AG04450 (cell line): Measurements from ENCODE around the gene BMPR1B. TPM values are rescaled to one million over a fixed set of nuclear protein-coding genes. Genes with fewer than 3 reads are reported as not detected.
"Not testable (repeated sequence)": the region's sequence is repeated elsewhere in the genome, so short reads cannot be mapped to it uniquely, and the experiment has no call there.

Experiments
- CTCF ChIA-PET: fragments of 300-600, 350-600 bp; formaldehyde crosslinking; extraction: SDS; loops from one replicate; lab custom pipeline; 2022; ENCODE audit warnings: antibody characterized with exemption, inconsistent platforms; lab: Charles Lee
- POLR2A ChIA-PET: fragments of 350-600 bp; formaldehyde crosslinking; extraction: SDS; loops from one replicate; lab custom pipeline; 2021; ENCODE audit warnings: antibody characterized with exemption, inconsistent platforms; lab: Yijun Ruan, JAX
- DNase-seq: peaks from one replicate; pipeline ENCODE4 v3.0.0-alpha.2; 2011; ENCODE audit warnings: low read depth, low spot score
- H3K27ac ChIP-seq: one replicate; pipeline ENCODE4 v1.5.1; 2012; ENCODE audit warnings: low read depth, low read length, control low read depth
- H3K27me3 ChIP-seq: one replicate; pipeline ENCODE4 v1.6.0; 2012; ENCODE audit warnings: low read length; ENCODE audit not compliant: control insufficient read depth, insufficient read depth
- H3K4me3 ChIP-seq: 2 replicates; pipeline ENCODE4 v1.5.1; 2011; ENCODE audit warnings: mild to moderate bottlenecking, low read depth, low read length, control low read depth
- H3K9me3 ChIP-seq: 2 replicates; pipeline ENCODE4 v1.5.1; 2012; ENCODE audit warnings: low read length; ENCODE audit not compliant: control insufficient read depth, insufficient read depth
- polyA plus RNA-seq: library from polyadenylated mRNA; depleted of rRNA; stranded (reverse); fragments of >200 nt; gene quantifications from 2 replicates; pipeline ENCODE4 v1.2.3, GENCODE V29; 2011
- TF ChIP-seq, protein P1 (sequence below): IDR thresholded peaks from 2 replicates; pipeline ENCODE4 v1.5.1; 2011; ENCODE audit warnings: low read depth, low read length, control low read depth, inconsistent platforms

BMPR1B gene
- polyA plus RNA-seq, 1 experiment: 0.42 TPM

GRCh38 chr4:94833394-94833793 is 75.6 kb downstream of the BMPR1B start:
- Histone ChIP-seq H3K4me3 (no peak overlapping the region), H3K27ac (no peak overlapping the region), H3K27me3 (no peaks in the 10 kb centered on the region), H3K9me3 (no peaks in the 10 kb centered on the region)
- no peak for DNase-seq
- ChIA-PET CTCF (no interaction called here), POLR2A (no interaction called here)
- TF ChIP-seq, protein P1, sequence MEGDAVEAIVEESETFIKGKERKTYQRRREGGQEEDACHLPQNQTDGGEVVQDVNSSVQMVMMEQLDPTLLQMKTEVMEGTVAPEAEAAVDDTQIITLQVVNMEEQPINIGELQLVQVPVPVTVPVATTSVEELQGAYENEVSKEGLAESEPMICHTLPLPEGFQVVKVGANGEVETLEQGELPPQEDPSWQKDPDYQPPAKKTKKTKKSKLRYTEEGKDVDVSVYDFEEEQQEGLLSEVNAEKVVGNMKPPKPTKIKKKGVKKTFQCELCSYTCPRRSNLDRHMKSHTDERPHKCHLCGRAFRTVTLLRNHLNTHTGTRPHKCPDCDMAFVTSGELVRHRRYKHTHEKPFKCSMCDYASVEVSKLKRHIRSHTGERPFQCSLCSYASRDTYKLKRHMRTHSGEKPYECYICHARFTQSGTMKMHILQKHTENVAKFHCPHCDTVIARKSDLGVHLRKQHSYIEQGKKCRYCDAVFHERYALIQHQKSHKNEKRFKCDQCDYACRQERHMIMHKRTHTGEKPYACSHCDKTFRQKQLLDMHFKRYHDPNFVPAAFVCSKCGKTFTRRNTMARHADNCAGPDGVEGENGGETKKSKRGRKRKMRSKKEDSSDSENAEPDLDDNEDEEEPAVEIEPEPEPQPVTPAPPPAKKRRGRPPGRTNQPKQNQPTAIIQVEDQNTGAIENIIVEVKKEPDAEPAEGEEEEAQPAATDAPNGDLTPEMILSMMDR: no peak

GRCh38 chr4:94834501-94834900 is 76.7 kb downstream of the BMPR1B start:
- TF ChIP-seq, protein P1: no peak
- Histone ChIP-seq H3K27me3 (no peaks in the 10 kb centered on the region), H3K27ac (no peak overlapping the region), H3K4me3 (no peak overlapping the region), H3K9me3 (no peaks in the 10 kb centered on the region)
- CTCF ChIA-PET: no interaction called here
- POLR2A ChIA-PET: no interaction called here
- DNase-seq: no peak

GRCh38 chr4:94841166-94841863 is 83.6 kb downstream of the BMPR1B start:
- CTCF ChIA-PET, POLR2A ChIA-PET, DNase-seq, H3K9me3 ChIP-seq, H3K27me3 ChIP-seq, H3K4me3 ChIP-seq, H3K27ac ChIP-seq: not testable (repeated sequence)

- no peak for DNase-seq
- Histone ChIP-seq H3K4me3 (no peak overlapping the region), H3K27me3 (no peaks in the 10 kb centered on the region), H3K27ac (no peak overlapping the region), H3K9me3 (no peaks in the 10 kb centered on the region)
- ChIA-PET CTCF (no interaction called here), POLR2A (no interaction called here)
- TF ChIP-seq, protein P1: no peak
Observed at GRCh38 chr4:94841864-94842221, 84.1 kb downstream of the BMPR1B start.

DNA sequence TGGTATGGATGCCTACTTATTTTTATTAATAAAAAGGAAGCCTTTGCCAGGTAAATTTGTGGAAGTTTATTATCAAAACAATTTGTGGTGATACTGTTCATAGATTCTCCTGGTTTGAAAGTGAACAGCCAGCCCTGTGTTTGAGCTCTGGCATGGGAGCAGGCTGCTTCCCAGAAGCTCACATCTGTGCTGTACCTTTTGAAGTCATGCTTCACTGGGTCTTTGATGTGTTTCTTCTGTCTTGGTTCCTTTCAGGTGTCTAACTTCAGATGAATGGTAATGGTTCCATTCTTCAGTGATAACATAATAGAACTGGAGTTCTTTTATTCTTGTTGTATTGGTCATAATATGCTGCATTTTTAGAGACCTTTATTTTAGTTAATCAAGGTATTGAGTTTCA is 85.5 kb downstream of the BMPR1B start:
- ChIA-PET CTCF (no interaction called here), POLR2A (no interaction called here)
- Histone ChIP-seq H3K4me3 (no peak overlapping the region), H3K27ac (no peak overlapping the region), H3K9me3 (no peaks in the 10 kb centered on the region), H3K27me3 (no peaks in the 10 kb centered on the region)
- TF ChIP-seq, protein P1: no peak
- no peak for DNase-seq
